RWPE1 (cell line): ENCODE data around the gene SPDYC.
A peak's percentile ranks its signal among the peaks of the same experiment; 100 is the strongest.

Source experiments
- CTCF ChIA-PET: fragments of 350-600 bp; sonication (Branson Sonifier 250); formaldehyde crosslinking; extraction: SDS; loops from one replicate; lab custom pipeline; 2021; lab: Yijun Ruan, JAX
- POLR2A ChIA-PET: fragments of 400-600 bp; formaldehyde crosslinking; extraction: SDS; loops from one replicate; lab custom pipeline; 2020; ENCODE audit warnings: antibody characterized with exemption; ENCODE audit not compliant: low non-redundant PET; lab: Yijun Ruan, JAX
- DNase-seq: peaks from one replicate; pipeline ENCODE4 v3.0.0; 2012; ENCODE audit warnings: low spot score
- H3K27ac ChIP-seq: fragments of 450-650 bp; 2 replicates; pipeline ENCODE4 v1.5.1; 2017
- CTCF ChIP-seq: fragments of 450-650 bp; conservative IDR thresholded peaks from 2 replicates; pipeline ENCODE4 v1.5.1; 2017; ENCODE audit warnings: low read depth, mild to moderate bottlenecking

Gene SPDYC

GRCh38 chr11:65189191-65189590, 19.2 kb downstream of the SPDYC start:
- TF ChIP-seq CTCF = no peak
- ChIA-PET CTCF (no interaction called here), POLR2A (no interaction called here)
- H3K27ac ChIP-seq = 0 out of 2 replicates have a peak overlapping the region, but pooled peaks have one; percentile 23
- no peak for DNase-seq

GRCh38 chr11:65194564-65194963, 24.5 kb downstream of the SPDYC start:
- TF ChIP-seq CTCF = no peak
- no peak overlapping the region for H3K27ac ChIP-seq
- DNase-seq = no peak
- ChIA-PET POLR2A (no interaction called here), CTCF (no interaction called here)

- DNase-seq = no peak
- no peak for TF ChIP-seq CTCF
- H3K27ac ChIP-seq = no peak overlapping the region; the same call in 1 of the 2 replicates
- ChIA-PET POLR2A (interaction anchor here (0.6 kb wide), 1 partner anchor 80 kb away, joined by 3 read pairs; no protein-coding TSS in a partner anchor), CTCF (no interaction called here)
Observed at GRCh38 chr11:65204143-65204542, 34.1 kb downstream of the SPDYC start.

- TF ChIP-seq CTCF = peak; percentile 92
- no peak for DNase-seq
- ChIA-PET POLR2A (no interaction called here), CTCF (interaction anchor here (0.6 to 0.7 kb wide), 3 partner anchors 38 to 1068 kb away, joined by 3 to 4 read pairs (median 3); no protein-coding TSS in a partner anchor)
- H3K27ac ChIP-seq = peak overlapping the region; percentile 9; the same call in 1 of the 2 replicates
Observed at GRCh38 chr11:65204646-65205601, 34.9 kb downstream of the SPDYC start.

- TF ChIP-seq CTCF = no peak
- DNase-seq = no peak
- ChIA-PET POLR2A (interaction anchor here (0.7 kb wide), 1 partner anchor 56 kb away, joined by 3 read pairs; the partner anchor contains the start of gene POLA2), CTCF (interaction anchor here (0.6 to 0.7 kb wide), 2 partner anchors 37 to 1069 kb away, joined by 3 to 4 read pairs; no protein-coding TSS in a partner anchor)
- peak overlapping the region; percentile 9; the same call in 1 of the 2 replicates for H3K27ac ChIP-seq
Observed at GRCh38 chr11:65205602-65205967, 35.6 kb downstream of the SPDYC start.

- POLR2A ChIA-PET = no interaction called here
- CTCF ChIA-PET = interaction anchor here (0.5 kb wide), 1 partner anchor 191 kb away, joined by 3 read pairs; no protein-coding TSS in a partner anchor
- TF ChIP-seq CTCF = no peak
- DNase-seq = no peak
- H3K27ac ChIP-seq = no peak overlapping the region
Observed at GRCh38 chr11:65206441-65206841, 36.4 kb downstream of the SPDYC start.
